ENCODE results near the gene PLCL2.
"Not testable (repeated sequence)": the region's sequence is repeated elsewhere in the genome, so short reads cannot be mapped to it uniquely, and the experiment has no call there.

DNA sequence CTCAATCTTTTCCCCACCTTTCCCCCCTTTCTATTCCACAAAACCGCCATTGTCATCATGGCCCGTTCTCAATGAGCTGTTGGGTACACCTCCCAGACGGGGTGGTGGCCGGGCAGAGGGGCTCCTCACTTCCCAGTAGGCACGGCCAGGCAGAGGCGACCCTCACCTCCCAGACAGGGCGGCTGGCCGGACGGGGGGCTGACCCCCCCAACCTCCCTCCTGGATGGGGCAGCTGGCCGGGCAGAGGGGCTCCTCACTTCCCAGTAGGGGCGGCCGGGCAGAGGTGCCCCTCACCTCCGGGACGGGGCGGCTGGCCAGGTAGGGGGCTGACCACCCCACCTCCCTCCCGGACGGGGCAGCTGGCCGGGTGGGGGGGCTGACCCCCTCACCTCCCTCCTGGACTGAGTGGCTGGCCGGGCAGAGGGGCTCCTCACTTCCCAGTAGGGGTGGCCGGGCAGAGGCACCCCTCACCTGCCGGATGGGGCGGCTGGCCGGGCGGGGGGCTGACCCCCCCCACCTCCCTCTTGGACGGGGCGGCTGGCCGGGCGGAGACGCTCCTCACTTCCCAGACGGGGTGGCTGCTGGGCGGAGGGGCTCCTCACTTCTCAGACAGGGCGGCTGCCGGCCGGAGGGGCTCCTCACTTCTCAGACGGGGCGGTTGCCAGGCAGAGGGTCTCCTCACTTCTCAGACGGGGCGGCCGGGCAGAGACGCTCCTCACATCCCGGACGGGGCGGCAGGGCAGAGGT lies 95.2 kb downstream of the PLCL2 start:
- not testable (repeated sequence) for TF ChIP-seq POLR2AphosphoS5, CTCF, EP300 (IDR thresholded peaks at IDR 0.05)
